H1 (cell line): Measurements from ENCODE around the gene FRMD4A. TPM values are rescaled to one million over a fixed set of nuclear protein-coding genes. Genes with fewer than 3 reads are reported as not detected.

Experiments used
- CTCF ChIA-PET: fragments of 300-600 bp; sonication (Branson Sonifier 250); formaldehyde crosslinking; loops from one replicate; lab custom pipeline; 2021; ENCODE audit not compliant: partially characterized antibody; lab: Charles Lee
- POLR2A ChIA-PET: fragments of 300-600 bp; sonication (Branson Sonifier 250); formaldehyde crosslinking; loops from one replicate; lab custom pipeline; 2021; ENCODE audit warnings: inconsistent platforms; ENCODE audit not compliant: partially characterized antibody; lab: Charles Lee
- DNase-seq, 2 experiments: peaks; one replicate each; pipeline versions ENCODE4 v3.0.0 to v3.0.0-alpha.2; 2010 to 2022; ENCODE audit warnings: low spot score in 2 of 2, low read depth in 1 of 2, mixed read lengths in 1 of 2
- FAIRE-seq: peaks from 2 replicates; lab custom pipeline; 2011; peaks lifted over from hg19 to GRCh38; lab: Jason Lieb, UNC
- H2AFZ ChIP-seq: 2 replicates; pipeline ENCODE4 v1.8.1; 2012; ENCODE audit warnings: low read length, inconsistent platforms
- H2AK5ac ChIP-seq: 2 replicates; pipeline ENCODE4 v1.6.1; 2013; ENCODE audit warnings: low read depth, low read length
- H2BK120ac ChIP-seq: replicated peaks from 2 replicates; pipeline ENCODE3; 2013; ENCODE audit warnings: low read depth, low read length, inconsistent platforms
- H2BK12ac ChIP-seq: 2 replicates; pipeline ENCODE4 v1.6.1; 2013; ENCODE audit warnings: low read depth, low read length
- H2BK15ac ChIP-seq: 2 replicates; pipeline ENCODE4 v1.6.1; 2013; ENCODE audit warnings: low read length
- H2BK20ac ChIP-seq: 2 replicates; pipeline ENCODE4 v1.6.1; 2013; ENCODE audit warnings: low read length
- H2BK5ac ChIP-seq: 2 replicates; pipeline ENCODE4 v1.6.1; 2013; ENCODE audit warnings: low read depth, low read length
- H3K14ac ChIP-seq: 2 replicates; pipeline ENCODE4 v1.6.1; 2013; ENCODE audit warnings: inconsistent platforms; ENCODE audit not compliant: insufficient read length
- H3K18ac ChIP-seq: 2 replicates; pipeline ENCODE4 v1.6.1; 2013; ENCODE audit warnings: low read length; ENCODE audit errors: extremely low read depth
- H3K23ac ChIP-seq: 2 replicates; pipeline ENCODE4 v1.6.1; 2013; ENCODE audit warnings: inconsistent platforms; ENCODE audit not compliant: insufficient read length
- H3K23me2 ChIP-seq: 2 replicates; pipeline ENCODE4 v1.6.1; 2013; ENCODE audit warnings: low read depth, low read length
- H3K27ac ChIP-seq: 2 replicates; pipeline ENCODE4 v1.6.1; 2011; ENCODE audit warnings: low read depth, low read length, inconsistent platforms
- H3K27me3 ChIP-seq, 4 experiments: replicated peaks in 1 of 4; 1 replicate in 1 of 4; 2 replicates in 3 of 4; pipeline versions ENCODE4 v1.6.1 to v1.8.1; 2011 to 2013; ENCODE audit warnings: low read length in 3 of 4, mild to moderate bottlenecking in 3 of 4, inconsistent platforms in 2 of 4, mixed read lengths in 2 of 4, moderate library complexity in 1 of 4; ENCODE audit not compliant: control insufficient read depth in 3 of 4, insufficient read depth in 3 of 4; ENCODE audit errors: extremely low read depth in 1 of 4
- H3K36me3 ChIP-seq, 4 experiments: 2 replicates each; pipeline versions ENCODE4 v1.6.1 to v1.8.1; 2011 to 2013; ENCODE audit warnings: mild to moderate bottlenecking in 4 of 4, low read length in 3 of 4, moderate library complexity in 2 of 4, control low read depth in 1 of 4, inconsistent platforms in 1 of 4; ENCODE audit not compliant: insufficient read depth in 4 of 4, control insufficient read depth in 2 of 4
- H3K4ac ChIP-seq: replicated peaks from 2 replicates; pipeline ENCODE3; 2013; ENCODE audit warnings: low read length, low read depth, mixed read lengths, inconsistent platforms; ENCODE audit not compliant: insufficient read length
- H3K4me1 ChIP-seq, 4 experiments: replicated peaks in 1 of 4; 1 replicate in 1 of 4; 2 replicates in 3 of 4; pipeline versions ENCODE4 v1.6.1 to v1.8.1; 2011 to 2013; ENCODE audit warnings: low read length in 3 of 4, inconsistent platforms in 2 of 4, mixed read lengths in 1 of 4; ENCODE audit not compliant: insufficient read depth in 4 of 4, control insufficient read depth in 3 of 4
- H3K4me2 ChIP-seq, 2 experiments: 2 replicates each; pipeline versions ENCODE4 v1.6.1 to v1.8.1; 2011 to 2013; ENCODE audit warnings: low read depth in 2 of 2, low read length in 2 of 2, control low read depth in 1 of 2, inconsistent platforms in 1 of 2, mild to moderate bottlenecking in 1 of 2; ENCODE audit not compliant: insufficient read depth in 1 of 2
- H3K4me3 ChIP-seq, 4 experiments: fragments of 200-600, 300-600 bp in 1 of 4; sonication (generic), shearing (Covaris generic), sonication (Bioruptor Twin) in 1 of 4; 2 replicates each; pipeline versions ENCODE4 v1.5.1 to v1.8.1; 2011 to 2016; ENCODE audit warnings: low read length in 4 of 4, low read depth in 3 of 4, control low read depth in 2 of 4, inconsistent platforms in 2 of 4, mild to moderate bottlenecking in 2 of 4, mixed read lengths in 1 of 4, moderate library complexity in 1 of 4; ENCODE audit not compliant: insufficient read depth in 2 of 4; ENCODE audit errors: extremely low read depth in 1 of 4
- H3K56ac ChIP-seq: replicated peaks from 2 replicates; pipeline ENCODE3; 2013; ENCODE audit warnings: low read depth, mild to moderate bottlenecking, mixed read lengths, low read length, inconsistent platforms; ENCODE audit not compliant: insufficient read length
- H3K79me1 ChIP-seq: 2 replicates; pipeline ENCODE4 v1.6.1; 2013; ENCODE audit warnings: low read depth, low read length, control low read depth
- H3K79me2 ChIP-seq, 2 experiments: 2 replicates each; pipeline versions ENCODE4 v1.6.1 to v1.8.1; 2012 to 2013; ENCODE audit warnings: low read length in 2 of 2, mild to moderate bottlenecking in 2 of 2, inconsistent platforms in 1 of 2; ENCODE audit not compliant: insufficient read depth in 2 of 2, control insufficient read depth in 1 of 2
- H3K9ac ChIP-seq, 4 experiments: replicated peaks in 1 of 4; 1 replicate in 1 of 4; 2 replicates in 3 of 4; pipeline versions ENCODE4 v1.6.1 to v1.8.1; 2011 to 2013; ENCODE audit warnings: low read depth in 3 of 4, low read length in 3 of 4, control low read depth in 2 of 4, mild to moderate bottlenecking in 2 of 4, moderate library complexity in 2 of 4, inconsistent platforms in 1 of 4; ENCODE audit errors: extremely low read depth in 1 of 4
- H3K9me3 ChIP-seq, 2 experiments: 2 replicates each; pipeline versions ENCODE4 v1.6.1 to v1.8.1; 2012 to 2013; ENCODE audit warnings: mild to moderate bottlenecking in 2 of 2, moderate library complexity in 2 of 2, control low read depth in 1 of 2, inconsistent platforms in 1 of 2, low read depth in 1 of 2, low read length in 1 of 2, mixed read lengths in 1 of 2; ENCODE audit not compliant: insufficient read depth in 2 of 2
- H4K20me1 ChIP-seq, 2 experiments: replicated peaks in 1 of 2; 2 replicates each; pipeline versions ENCODE3 to v1.8.1; 2011 to 2013; ENCODE audit warnings: inconsistent platforms in 2 of 2, low read length in 2 of 2, mild to moderate bottlenecking in 1 of 2; ENCODE audit not compliant: insufficient read depth in 2 of 2, control insufficient read depth in 1 of 2
- H4K5ac ChIP-seq: 2 replicates; pipeline ENCODE4 v1.6.1; 2013; ENCODE audit warnings: low read length, low read depth, mixed read lengths, inconsistent platforms; ENCODE audit not compliant: insufficient read length
- H4K8ac ChIP-seq: 2 replicates; pipeline ENCODE4 v1.8.0; 2013; ENCODE audit warnings: mild to moderate bottlenecking, moderate library complexity, low read length, inconsistent platforms; ENCODE audit not compliant: insufficient read depth; ENCODE audit errors: extremely low read depth
- H4K91ac ChIP-seq: replicated peaks from 2 replicates; pipeline ENCODE3; 2013; ENCODE audit warnings: low read length, mixed read lengths, inconsistent platforms; ENCODE audit not compliant: insufficient read length
- CBX5 ChIP-seq: fragments of 300-800, 300-1000 bp; sonication (generic); IDR thresholded peaks from 2 replicates; pipeline ENCODE4 v1.7.1; 2016; ENCODE audit warnings: antibody characterized with exemption, low read length, low read depth
- GABPA ChIP-seq: IDR thresholded peaks from 2 replicates; pipeline ENCODE4 v1.6.1; 2011; ENCODE audit warnings: mild to moderate bottlenecking, low read length, moderate library complexity, borderline replicate concordance; ENCODE audit not compliant: insufficient read depth
- WGBS, 2 experiments: shearing (Covaris generic) in 1 of 2; methylation state at CpG; one replicate each; pipeline versions ENCODE4 v1.1.6 to v1.1.7; 2013 to 2015; ENCODE audit warnings: low lambda C conversion rate in 2 of 2, mixed read lengths in 2 of 2, inconsistent platforms in 1 of 2, low coverage in 1 of 2, missing lambda C conversion rate in 1 of 2; ENCODE audit not compliant: insufficient replicate concordance in 2 of 2, insufficient coverage in 1 of 2, insufficient read length in 1 of 2; ENCODE audit errors: extremely low coverage in 1 of 2, missing lambda C conversion rate in 1 of 2; 5-methylcytosine and 5-hydroxymethylcytosine counted together
- polyA plus RNA-seq, 7 experiments: library from polyadenylated mRNA; depleted of rRNA in 3 of 7; stranded (reverse) in 5 of 7; unstranded in 2 of 7; fragments of >200 nt in 5 of 7; fragments of 200-250 nt in 2 of 7; gene quantifications; 1 replicate in 5 of 7; 2 replicates in 1 of 7; 4 replicates in 1 of 7; pipeline versions ENCODE4 v1.2.1 to v1.2.3, GENCODE V29; 2011 to 2013; ENCODE audit warnings: missing spikeins in 2 of 7, mixed read lengths in 2 of 7
- total RNA-seq: library from RNA; stranded (reverse); fragmentation: NEBNext Ultra II Directional; extraction: Animal tissue kit (Norgen Biotek cat#: 25700); gene quantifications from 2 replicates; pipeline ENCODE4 v1.2.1, GENCODE V29; 2021

The FRMD4A gene
- total and polyA plus RNA-seq, 2 of the 8 experiments (the other 6 are each of a cell fraction or from before 2014, with no cell fraction given) = 38.6 to 39.6 TPM

GRCh38 chr10:13873196-13873595 lies 457.5 kb downstream of the FRMD4A start:
- Histone ChIP-seq H3K56ac (no peak overlapping the region), H3K14ac (no peak overlapping the region), H2BK15ac (no peak overlapping the region), H3K18ac (no peak overlapping the region), H2BK120ac (no peak overlapping the region), H2BK12ac (no peak overlapping the region), H3K79me2 (peaks cover 0 to 47% of the 10 kb centered on the region in 2 experiments; a peak in 3 of 4 replicates), H2AK5ac (no peak overlapping the region), H3K4me1 (peaks cover 2 to 4% (median 3%) of the 10 kb centered on the region in 4 experiments; a peak in 5 of 7 replicates), H4K8ac (no peak overlapping the region), H2BK5ac (no peak overlapping the region), H3K36me3 (no peaks in the 10 kb centered on the region), H3K27me3 (no peaks in the 10 kb centered on the region), H3K23me2 (no peaks in the 10 kb centered on the region), H2AFZ (no peak overlapping the region), H3K27ac (no peak overlapping the region), H3K4ac (no peak overlapping the region), H4K20me1 (no peaks in the 10 kb centered on the region)
- 76% methylated on average over 6 of the region's 6 CpGs; no CpG with 5 or more reads in 1 of the 2 experiments for WGBS, 2 experiments
- POLR2A ChIA-PET = interaction anchor here (1.2 to 1.3 kb wide), 2 partner anchors 9 to 21 kb away, joined by 3 to 7 read pairs; no protein-coding TSS in a partner anchor
- FAIRE-seq = no peak
- CTCF ChIA-PET = interaction anchor here (1.0 to 1.2 kb wide), 2 partner anchors 11 to 369 kb away, joined by 3 read pairs; no protein-coding TSS in a partner anchor
- TF ChIP-seq CBX5 (no peak), GABPA (no peak)
- TF ChIP-seq, all 59 proteins: peak for 0
- no peak for DNase-seq
- H3K79me1 ChIP-seq = peaks cover 4% of the 10 kb centered on the region; the same call in 1 of the 2 replicates
- H4K91ac ChIP-seq = no peak overlapping the region
- no peak overlapping the region for H3K4me2 ChIP-seq
- no peaks in the 10 kb centered on the region for H3K9me3 ChIP-seq
- H3K23ac ChIP-seq = no peak overlapping the region
- H4K5ac ChIP-seq = no peak overlapping the region
- H2BK20ac ChIP-seq = no peak overlapping the region
- H3K4me3 ChIP-seq = no peak overlapping the region
- H3K9ac ChIP-seq = no peak overlapping the region
